A673 (cell line): ENCODE data around the gene AHDC1. TPM values are rescaled to one million over a fixed set of nuclear protein-coding genes. Genes with fewer than 3 reads are reported as not detected.
A peak's percentile ranks its signal among the peaks of the same experiment; 100 is the strongest.

Source experiments
- BruUV-seq: library from RNA; stranded (reverse); fragments of 400-500 nt; replicated peaks from 2 replicates; lab custom pipeline; 2021; lab: Mats Ljungman, UMichigan
- CTCF ChIA-PET: fragments of 300-600 bp; sonication (Branson Sonifier 250); formaldehyde crosslinking; loops from one replicate; lab custom pipeline; 2022; ENCODE audit warnings: antibody characterized with exemption; lab: Charles Lee
- POLR2A ChIA-PET: fragments of 300-600 bp; sonication (Branson Sonifier 250); formaldehyde crosslinking; loops from one replicate; lab custom pipeline; 2022; ENCODE audit warnings: antibody characterized with exemption; ENCODE audit not compliant: low non-redundant PET; lab: Charles Lee
- DNase-seq: peaks from one replicate; pipeline ENCODE4 v3.0.0-alpha.2; 2015; ENCODE audit warnings: low spot score
- H3K27ac ChIP-seq: fragments of 200-600 bp; sonication (generic); 2 replicates; pipeline ENCODE4 v1.5.1; 2016; ENCODE audit warnings: mixed run types, low read depth, mild to moderate bottlenecking, mixed read lengths, antibody characterized with exemption, low read length; ENCODE audit not compliant: poor library complexity, severe bottlenecking
- H3K27me3 ChIP-seq: fragments of 200-600 bp; sonication (generic); replicated peaks from 2 replicates; pipeline ENCODE4 v1.6.1; 2017; ENCODE audit warnings: mixed run types, low read depth, mild to moderate bottlenecking, mixed read lengths, antibody characterized with exemption, low read length; ENCODE audit not compliant: insufficient read depth, poor library complexity
- H3K36me3 ChIP-seq: fragments of 200-600 bp; sonication (generic); 2 replicates; pipeline ENCODE4 v1.6.1; 2016; ENCODE audit warnings: mixed run types, mild to moderate bottlenecking, mixed read lengths, antibody characterized with exemption, low read length; ENCODE audit not compliant: insufficient read depth, poor library complexity, severe bottlenecking
- H3K4me1 ChIP-seq: fragments of 200-600 bp; sonication (generic); 2 replicates; pipeline ENCODE4 v1.6.1; 2017; ENCODE audit warnings: mixed run types, mild to moderate bottlenecking, mixed read lengths, antibody characterized with exemption, low read length; ENCODE audit not compliant: insufficient read depth, poor library complexity, severe bottlenecking
- H3K4me3 ChIP-seq: fragments of 200-600 bp; sonication (generic); 2 replicates; pipeline ENCODE4 v1.5.1; 2016; ENCODE audit warnings: low read depth, mixed run types, mild to moderate bottlenecking, mixed read lengths, low read length; ENCODE audit not compliant: poor library complexity, severe bottlenecking
- H3K9me3 ChIP-seq: fragments of 200-600 bp; sonication (generic); 2 replicates; pipeline ENCODE4 v1.6.1; 2016; ENCODE audit warnings: mixed run types, low read depth, mild to moderate bottlenecking, mixed read lengths, antibody characterized with exemption, low read length; ENCODE audit not compliant: poor library complexity, severe bottlenecking
- EZH2 ChIP-seq: fragments of 200-600 bp; sonication (generic); IDR thresholded peaks from 2 replicates; pipeline ENCODE4 v1.6.1; 2017; ENCODE audit warnings: borderline replicate concordance, low read depth, mild to moderate bottlenecking, mixed read lengths, antibody characterized with exemption, low read length; ENCODE audit not compliant: poor library complexity, severe bottlenecking
- intact Hi-C: fragments of 100-400 bp; cut with micrococcal nuclease; formaldehyde crosslinking; loops from one replicate; pipeline ENCODE4 v1.10.0; 2022; ENCODE audit not compliant: unreplicated experiment
- total RNA-seq: library from RNA; stranded (reverse); gene quantifications from 2 replicates; pipeline ENCODE4 v1.2.3, GENCODE V29; 2021
- TF ChIP-seq, protein P1 (sequence below): fragments of 300-800, 200-600 bp; sonication (generic); conservative IDR thresholded peaks from 2 replicates; pipeline ENCODE4 v1.5.1; 2017; ENCODE audit warnings: low read depth, mild to moderate bottlenecking, antibody characterized with exemption, low read length, moderate library complexity, mixed read lengths

The AHDC1 gene
- total RNA-seq, 1 experiment from 2014 or later, result 33.2 TPM

DNA sequence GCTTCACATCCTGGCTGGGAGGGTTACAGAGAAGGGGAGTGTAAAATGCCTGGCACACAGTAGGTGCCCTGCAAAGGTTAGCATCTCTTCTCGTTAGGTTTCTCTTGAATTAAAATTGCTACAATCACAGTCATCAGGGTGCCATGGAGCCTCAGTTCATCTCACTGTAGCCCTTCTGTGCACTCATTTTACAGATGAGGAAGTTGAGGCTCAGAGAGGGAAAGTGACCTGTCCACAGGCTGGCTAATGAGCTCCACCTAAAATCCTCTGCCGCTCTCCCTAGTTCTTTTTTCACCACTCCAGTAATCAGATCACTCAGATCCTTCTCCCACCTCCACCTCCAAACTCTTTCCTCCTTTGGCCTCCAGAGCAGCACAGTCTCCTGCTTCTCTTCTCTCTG is 13.5 kb upstream of the AHDC1 start:
- no TSS peak for BruUV-seq
- no peak for TF ChIP-seq EZH2
- TF ChIP-seq, protein P1, sequence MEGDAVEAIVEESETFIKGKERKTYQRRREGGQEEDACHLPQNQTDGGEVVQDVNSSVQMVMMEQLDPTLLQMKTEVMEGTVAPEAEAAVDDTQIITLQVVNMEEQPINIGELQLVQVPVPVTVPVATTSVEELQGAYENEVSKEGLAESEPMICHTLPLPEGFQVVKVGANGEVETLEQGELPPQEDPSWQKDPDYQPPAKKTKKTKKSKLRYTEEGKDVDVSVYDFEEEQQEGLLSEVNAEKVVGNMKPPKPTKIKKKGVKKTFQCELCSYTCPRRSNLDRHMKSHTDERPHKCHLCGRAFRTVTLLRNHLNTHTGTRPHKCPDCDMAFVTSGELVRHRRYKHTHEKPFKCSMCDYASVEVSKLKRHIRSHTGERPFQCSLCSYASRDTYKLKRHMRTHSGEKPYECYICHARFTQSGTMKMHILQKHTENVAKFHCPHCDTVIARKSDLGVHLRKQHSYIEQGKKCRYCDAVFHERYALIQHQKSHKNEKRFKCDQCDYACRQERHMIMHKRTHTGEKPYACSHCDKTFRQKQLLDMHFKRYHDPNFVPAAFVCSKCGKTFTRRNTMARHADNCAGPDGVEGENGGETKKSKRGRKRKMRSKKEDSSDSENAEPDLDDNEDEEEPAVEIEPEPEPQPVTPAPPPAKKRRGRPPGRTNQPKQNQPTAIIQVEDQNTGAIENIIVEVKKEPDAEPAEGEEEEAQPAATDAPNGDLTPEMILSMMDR, result no peak
- Histone ChIP-seq H3K36me3 (no peaks in the 10 kb centered on the region), H3K9me3 (no peaks in the 10 kb centered on the region), H3K4me1 (no peaks in the 10 kb centered on the region), H3K27ac (no peak overlapping the region), H3K27me3 (no peaks in the 10 kb centered on the region), H3K4me3 (no peak overlapping the region)
- intact Hi-C loops, result no loop called here
- ChIA-PET CTCF (interaction anchor here (1.2 to 1.8 kb wide), 2 partner anchors 26 to 45 kb away, joined by 3 to 9 read pairs; no protein-coding TSS in a partner anchor), POLR2A (no interaction called here)
- DNase-seq, result no peak

DNA sequence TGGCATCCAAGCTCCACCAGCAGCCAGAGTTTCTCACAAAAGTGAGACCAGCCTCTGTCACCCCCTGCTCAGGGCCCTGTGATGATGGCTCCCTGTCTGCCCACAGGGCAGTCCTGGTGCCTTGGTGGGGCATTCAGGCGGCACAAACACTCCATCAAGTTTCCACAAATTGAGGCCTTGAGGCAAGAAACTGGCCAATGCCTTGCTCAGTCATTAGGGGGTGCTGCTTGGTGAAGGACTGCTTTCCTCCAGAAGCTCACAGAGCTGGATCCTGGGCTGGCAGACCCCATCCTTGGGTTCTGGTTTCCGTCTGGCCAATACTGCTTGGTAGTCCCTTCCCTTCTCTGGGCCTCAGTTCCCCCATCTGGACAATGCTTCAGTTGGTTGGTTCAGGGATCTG is 12.5 kb upstream of the AHDC1 start:
- no peak for TF ChIP-seq EZH2
- TF ChIP-seq, protein P1, result peak; percentile 45
- ChIA-PET CTCF (interaction anchor here (0.5 to 1.8 kb wide), 3 partner anchors 27 to 220 kb away, joined by 3 to 14 read pairs (median 9); no protein-coding TSS in a partner anchor), POLR2A (no interaction called here)
- H3K4me1 ChIP-seq, result no peaks in the 10 kb centered on the region
- H3K27me3 ChIP-seq, result no peaks in the 10 kb centered on the region
- H3K36me3 ChIP-seq, result no peaks in the 10 kb centered on the region
- no peak overlapping the region for H3K4me3 ChIP-seq
- no peaks in the 10 kb centered on the region for H3K9me3 ChIP-seq
- no peak overlapping the region for H3K27ac ChIP-seq
- BruUV-seq, result no TSS peak
- DNase-seq, result no peak
- intact Hi-C loops, result no loop called here

DNA sequence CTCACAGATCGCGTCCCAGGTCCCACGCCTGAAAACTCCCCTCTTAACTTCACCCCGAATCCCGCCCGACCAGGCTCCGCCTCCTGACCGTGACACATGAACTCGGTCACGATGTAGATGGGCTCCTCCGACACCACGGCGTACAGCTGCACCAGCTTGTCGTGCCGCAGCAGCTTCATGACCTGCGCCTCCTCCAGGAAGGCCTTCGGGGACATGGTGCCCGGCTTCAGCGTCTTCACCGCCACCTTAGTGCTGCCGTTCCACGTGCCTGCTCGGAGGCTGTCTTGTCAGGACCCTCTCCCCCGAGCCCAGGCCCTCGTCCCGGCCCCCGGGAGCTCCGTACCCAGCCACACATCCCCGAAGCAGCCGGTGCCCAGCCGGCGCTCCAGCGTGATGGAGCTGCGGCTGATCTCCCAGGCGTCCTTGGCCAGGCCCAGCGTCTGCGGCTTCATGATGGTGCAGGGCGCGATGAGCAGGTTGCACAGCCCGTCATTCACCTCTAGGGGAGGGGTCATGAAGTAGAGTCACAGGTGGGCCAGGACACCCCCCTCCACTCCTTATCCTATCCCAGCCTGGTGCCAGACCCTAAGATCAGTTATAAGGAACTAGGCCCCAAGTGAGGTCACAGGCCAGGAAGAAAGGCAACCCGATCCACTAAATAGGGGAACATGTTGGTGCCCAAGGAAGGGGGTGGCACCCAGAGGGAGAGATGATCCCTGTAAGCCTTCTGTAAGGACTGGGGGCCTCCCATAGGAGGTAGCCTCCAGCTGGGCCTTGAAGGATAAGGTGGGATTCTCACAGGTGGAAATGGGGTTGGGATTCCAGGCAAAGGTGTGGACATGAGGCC is 11.6 kb upstream of the AHDC1 start:
- Histone ChIP-seq H3K4me1 (no peaks in the 10 kb centered on the region), H3K27me3 (no peaks in the 10 kb centered on the region), H3K27ac (no peak overlapping the region), H3K36me3 (no peaks in the 10 kb centered on the region), H3K9me3 (no peaks in the 10 kb centered on the region), H3K4me3 (no peak overlapping the region)
- BruUV-seq, result no TSS peak
- intact Hi-C loops, result no loop called here
- no peak for DNase-seq
- ChIA-PET CTCF (interaction anchor here (0.5 kb wide), 1 partner anchor 15 kb away, joined by 3 read pairs; no protein-coding TSS in a partner anchor), POLR2A (no interaction called here)
- no peak for TF ChIP-seq EZH2
- TF ChIP-seq, protein P1, result no peak
